Ascending aorta (tissue), 2 donors: ENCODE measurements around the gene TRPV4. TPM values are rescaled to one million over a fixed set of nuclear protein-coding genes. Genes with fewer than 3 reads are reported as not detected.

Experiments used
- DNase-seq, 2 donors: peaks; one replicate each; pipeline ENCODE4 v3.0.0-alpha.2; 2019; ENCODE audit warnings: low spot score in 2 of 2
- H3K27ac ChIP-seq, 2 donors: fragments of 200-600 bp; sonication (generic); one replicate each; pipeline ENCODE4 v1.5.1; 2016 to 2017; ENCODE audit warnings: mild to moderate bottlenecking in 1 of 2
- H3K27me3 ChIP-seq: fragments of 200-600 bp; sonication (generic); one replicate; pipeline ENCODE4 v1.5.1; 2017
- H3K36me3 ChIP-seq, 2 donors: fragments of 200-600 bp; sonication (generic); one replicate each; pipeline ENCODE4 v1.5.1; 2016
- H3K4me1 ChIP-seq, 2 donors: fragments of 200-600 bp; sonication (generic); one replicate each; pipeline ENCODE4 v1.5.1; 2016 to 2017; ENCODE audit warnings: mild to moderate bottlenecking in 1 of 2
- H3K4me3 ChIP-seq, 2 donors: fragments of 200-600 bp; sonication (generic); one replicate each; pipeline ENCODE4 v1.5.1; 2016 to 2017; ENCODE audit warnings: mild to moderate bottlenecking in 1 of 2
- H3K9me3 ChIP-seq, 2 donors: fragments of 200-600 bp; sonication (generic); one replicate each; pipeline ENCODE4 v1.5.1; 2016
- CTCF ChIP-seq, 3 experiments: fragments of 200-600 bp in 2 of 3; fragments of 450-650 bp in 1 of 3; sonication (generic) in 2 of 3; IDR thresholded peaks; one replicate each; pipeline ENCODE4 v1.5.1; 2016 to 2019; ENCODE audit warnings: antibody characterized with exemption in 3 of 3, mild to moderate bottlenecking in 1 of 3, moderate library complexity in 1 of 3
- intact Hi-C: fragments of 100-400 bp; cut with DNase I; formaldehyde crosslinking; loops from one replicate; pipeline ENCODE4 v1.15.1; 2023
- total RNA-seq: library from RNA; depleted of rRNA; stranded (reverse); fragments of >200 nt; gene quantifications from one replicate; pipeline ENCODE4 v1.1.0, GENCODE V29; 2016

TRPV4 gene
- total RNA-seq, 1 donor from 2014 or later: not detected

DNA sequence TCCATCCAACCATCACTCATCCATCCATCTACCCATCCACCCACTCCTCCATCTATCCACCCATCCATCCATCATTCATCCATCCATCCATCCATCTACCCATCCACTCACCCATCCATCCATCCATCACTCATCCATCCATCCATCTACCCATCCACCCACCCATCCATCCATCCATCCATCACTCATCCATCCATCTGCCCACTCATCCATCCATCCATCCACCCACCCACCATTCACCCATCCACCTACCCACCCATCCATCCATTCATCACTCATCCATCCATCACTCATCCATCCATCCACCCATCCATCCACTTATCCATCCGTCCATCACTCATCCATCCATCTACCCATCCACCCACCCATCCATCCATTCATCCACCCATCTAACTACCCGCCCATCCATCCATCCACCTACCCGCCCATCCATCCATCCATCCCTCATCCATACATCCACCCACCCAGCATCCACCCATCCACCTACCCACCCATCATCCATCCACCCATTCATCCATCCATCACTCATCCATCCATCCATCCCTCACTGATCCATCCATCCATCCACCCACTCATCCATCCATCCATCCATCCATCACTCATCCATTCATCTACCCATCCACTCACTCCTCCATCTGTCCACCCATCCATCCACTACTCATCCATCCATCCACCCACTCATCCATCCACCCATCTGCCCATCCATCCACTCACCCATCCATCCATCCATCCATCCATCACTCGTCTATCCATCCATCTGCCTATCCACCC is 24.1 kb downstream of the TRPV4 start:
- no peak for TF ChIP-seq CTCF (IDR thresholded peaks at IDR 0.05)
- Histone ChIP-seq H3K27me3 (no peaks in the 10 kb centered on the region), H3K4me1 (no peaks in the 10 kb centered on the region), H3K4me3 (no peak overlapping the region), H3K36me3 (no peaks in the 10 kb centered on the region), H3K9me3 (no peaks in the 10 kb centered on the region), H3K27ac (no peak overlapping the region)
- DNase-seq: no peak
- intact Hi-C loops: no loop called here

DNA sequence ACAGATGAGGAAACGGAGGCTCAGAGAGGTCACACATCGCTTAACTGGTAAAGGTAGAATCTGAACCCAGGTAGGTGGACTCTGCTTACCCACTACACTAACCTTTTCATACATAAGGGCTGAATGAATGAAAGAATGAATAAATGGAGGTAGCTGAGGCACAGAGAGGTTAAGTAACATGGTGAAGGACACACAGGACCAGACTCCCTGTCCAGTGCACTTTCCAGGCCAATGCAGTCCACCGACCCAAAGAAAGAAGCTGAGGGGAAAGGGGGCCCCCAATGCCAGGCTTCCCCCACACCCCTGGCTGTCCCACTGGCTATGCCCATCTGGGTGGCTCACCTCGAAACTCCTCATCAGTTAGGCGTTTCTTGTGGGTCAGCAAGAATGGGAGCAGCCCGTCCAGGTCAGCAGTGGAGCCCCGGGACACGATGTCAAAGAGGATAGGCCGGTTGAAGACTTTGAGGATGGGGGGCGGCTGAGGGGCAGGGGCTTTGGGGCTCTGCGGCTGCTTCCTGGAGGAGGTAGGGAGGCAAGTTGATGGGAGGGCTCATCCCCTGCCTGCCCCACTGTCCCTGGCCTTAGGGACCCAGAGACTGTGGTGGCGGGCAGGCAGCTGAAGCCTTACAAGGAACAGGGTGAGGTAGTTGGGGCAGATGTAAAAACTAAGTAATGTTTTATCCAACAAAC is 25.1 kb downstream of the TRPV4 start:
- no peaks in the 10 kb centered on the region for H3K4me1 ChIP-seq
- no peak overlapping the region for H3K4me3 ChIP-seq
- intact Hi-C loops: no loop called here
- DNase-seq: no peak
- no peaks in the 10 kb centered on the region for H3K27me3 ChIP-seq
- TF ChIP-seq CTCF (IDR thresholded peaks at IDR 0.05): no peak
- no peak overlapping the region for H3K27ac ChIP-seq
- no peaks in the 10 kb centered on the region for H3K9me3 ChIP-seq
- no peaks in the 10 kb centered on the region for H3K36me3 ChIP-seq

- no peak overlapping the region for H3K27ac ChIP-seq
- no peaks in the 10 kb centered on the region for H3K9me3 ChIP-seq
- no peaks in the 10 kb centered on the region for H3K4me1 ChIP-seq
- TF ChIP-seq CTCF (IDR thresholded peaks at IDR 0.05): peak; percentile 85 to 97 (median 97)
- intact Hi-C loops: loop anchor here (1.0 kb wide), 2 partner anchors 40 to 75 kb away; partner anchors contain the start of gene GLTP
- no peak overlapping the region for H3K4me3 ChIP-seq
- no peaks in the 10 kb centered on the region for H3K36me3 ChIP-seq
- peak in 1 of 2 donors; percentile 85 for DNase-seq
- no peaks in the 10 kb centered on the region for H3K27me3 ChIP-seq
These were observed 28.1 kb downstream of the TRPV4 start for GRCh38 chr12:109804820-109805761.

GRCh38 chr12:109803678-109804077 is 29.5 kb downstream of the TRPV4 start:
- intact Hi-C loops: no loop called here
- H3K27ac ChIP-seq: no peak overlapping the region
- H3K4me3 ChIP-seq: no peak overlapping the region
- H3K9me3 ChIP-seq: no peaks in the 10 kb centered on the region
- H3K36me3 ChIP-seq: no peaks in the 10 kb centered on the region
- no peaks in the 10 kb centered on the region for H3K4me1 ChIP-seq
- no peak for DNase-seq
- H3K27me3 ChIP-seq: no peaks in the 10 kb centered on the region
- TF ChIP-seq CTCF (IDR thresholded peaks at IDR 0.05): no peak

- no peak overlapping the region for H3K27ac ChIP-seq
- no peaks in the 10 kb centered on the region for H3K36me3 ChIP-seq
- H3K9me3 ChIP-seq: no peaks in the 10 kb centered on the region
- no peaks in the 10 kb centered on the region for H3K27me3 ChIP-seq
- intact Hi-C loops: no loop called here
- no peak for DNase-seq
- no peak overlapping the region for H3K4me3 ChIP-seq
- no peak for TF ChIP-seq CTCF (IDR thresholded peaks at IDR 0.05)
- H3K4me1 ChIP-seq: no peaks in the 10 kb centered on the region
These were observed 30.4 kb downstream of the TRPV4 start for GRCh38 chr12:109802828-109803227.
